Measurements from ENCODE around the gene EMCN.

DNA sequence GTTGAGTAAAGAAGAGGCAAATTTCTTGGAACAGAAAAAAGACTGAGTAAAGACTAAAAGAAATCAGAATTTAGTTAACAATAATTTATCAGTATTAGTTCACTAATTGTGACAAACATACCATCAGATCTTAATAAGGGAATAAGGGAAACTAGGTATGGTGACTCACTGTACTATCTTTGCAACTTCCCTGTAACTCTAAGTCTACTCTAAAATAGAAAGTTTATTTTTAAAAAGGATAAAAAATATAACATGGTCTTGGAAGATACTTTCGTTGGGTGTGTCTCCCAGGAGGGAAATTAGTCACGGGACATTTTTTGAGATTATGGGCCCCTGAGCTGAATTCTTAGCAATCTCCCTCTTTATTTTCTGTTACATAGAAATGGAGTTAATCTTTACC lies 97.3 kb downstream of the EMCN start:
- TF ChIP-seq, protein P1, sequence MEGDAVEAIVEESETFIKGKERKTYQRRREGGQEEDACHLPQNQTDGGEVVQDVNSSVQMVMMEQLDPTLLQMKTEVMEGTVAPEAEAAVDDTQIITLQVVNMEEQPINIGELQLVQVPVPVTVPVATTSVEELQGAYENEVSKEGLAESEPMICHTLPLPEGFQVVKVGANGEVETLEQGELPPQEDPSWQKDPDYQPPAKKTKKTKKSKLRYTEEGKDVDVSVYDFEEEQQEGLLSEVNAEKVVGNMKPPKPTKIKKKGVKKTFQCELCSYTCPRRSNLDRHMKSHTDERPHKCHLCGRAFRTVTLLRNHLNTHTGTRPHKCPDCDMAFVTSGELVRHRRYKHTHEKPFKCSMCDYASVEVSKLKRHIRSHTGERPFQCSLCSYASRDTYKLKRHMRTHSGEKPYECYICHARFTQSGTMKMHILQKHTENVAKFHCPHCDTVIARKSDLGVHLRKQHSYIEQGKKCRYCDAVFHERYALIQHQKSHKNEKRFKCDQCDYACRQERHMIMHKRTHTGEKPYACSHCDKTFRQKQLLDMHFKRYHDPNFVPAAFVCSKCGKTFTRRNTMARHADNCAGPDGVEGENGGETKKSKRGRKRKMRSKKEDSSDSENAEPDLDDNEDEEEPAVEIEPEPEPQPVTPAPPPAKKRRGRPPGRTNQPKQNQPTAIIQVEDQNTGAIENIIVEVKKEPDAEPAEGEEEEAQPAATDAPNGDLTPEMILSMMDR (IDR thresholded peaks at IDR 0.05): no peak
- TF ChIP-seq POLR2A (IDR thresholded peaks at IDR 0.05): no peak
